Hematopoietic multipotent progenitor cell treated with erythropoietin and hydrocortisone succinate and interleukin-3 and kit ligand, for 17 days (in vitro differentiated cells): ENCODE results near the gene ABAT.
"Not testable (repeated sequence)": the region's sequence is repeated elsewhere in the genome, so short reads cannot be mapped to it uniquely, and the experiment has no call there.

Experiments used
- DNase-seq: peaks from one replicate; pipeline ENCODE4 v3.0.0-alpha.2; 2015; ENCODE audit warnings: low spot score

Gene ABAT

DNA sequence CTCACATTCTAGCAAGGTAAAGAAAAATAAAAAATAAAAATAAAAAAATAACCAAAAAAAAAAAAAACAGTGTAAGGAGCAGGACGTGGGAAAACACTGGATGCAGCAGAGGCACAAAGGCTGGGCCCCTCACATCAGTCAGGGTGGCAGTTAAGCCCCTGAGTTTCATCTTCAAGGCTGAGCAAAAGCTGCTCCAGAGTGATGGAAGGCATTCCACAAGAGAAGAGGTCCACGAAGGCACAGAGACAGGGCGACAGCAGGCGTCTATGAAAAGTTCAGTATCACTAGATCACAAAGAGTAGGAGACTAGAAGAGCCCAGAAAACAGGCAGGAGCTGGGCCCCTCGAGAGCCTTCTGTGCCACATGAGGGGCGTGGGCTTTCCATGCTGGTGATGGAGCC, 111.0 kb downstream of the ABAT start:
- no peak for DNase-seq

GRCh38 chr16:8786316-8786715, 111.9 kb downstream of the ABAT start:
- DNase-seq = not testable (repeated sequence)

DNA sequence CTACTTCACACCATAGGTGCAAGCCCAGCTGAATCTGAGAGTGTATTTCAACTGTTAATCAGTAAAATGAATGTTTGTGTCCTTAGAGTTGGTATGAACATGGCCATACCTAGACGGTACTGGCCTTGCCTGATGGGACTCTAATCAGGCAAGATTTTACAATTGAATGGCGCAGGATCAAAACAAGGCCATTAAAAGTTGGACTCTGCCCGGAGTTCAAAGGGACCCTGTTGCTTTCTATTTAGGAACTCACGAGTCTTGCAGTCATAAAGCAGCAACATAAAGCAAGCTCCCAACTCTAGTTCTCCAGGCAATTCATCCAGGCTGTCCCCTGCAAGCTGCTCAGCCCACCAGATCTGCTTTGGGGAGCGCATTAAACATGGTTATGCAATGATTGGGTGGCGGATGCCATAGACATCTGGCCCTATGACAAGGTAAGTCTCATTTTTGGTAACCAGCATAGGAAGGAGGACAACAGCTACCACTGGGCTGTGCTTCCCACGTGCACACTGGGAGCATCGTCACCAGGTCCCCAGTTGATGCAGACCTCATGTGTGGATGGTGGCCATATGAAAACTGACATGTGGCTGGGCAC, 114.3 kb downstream of the ABAT start:
- no peak for DNase-seq

DNA sequence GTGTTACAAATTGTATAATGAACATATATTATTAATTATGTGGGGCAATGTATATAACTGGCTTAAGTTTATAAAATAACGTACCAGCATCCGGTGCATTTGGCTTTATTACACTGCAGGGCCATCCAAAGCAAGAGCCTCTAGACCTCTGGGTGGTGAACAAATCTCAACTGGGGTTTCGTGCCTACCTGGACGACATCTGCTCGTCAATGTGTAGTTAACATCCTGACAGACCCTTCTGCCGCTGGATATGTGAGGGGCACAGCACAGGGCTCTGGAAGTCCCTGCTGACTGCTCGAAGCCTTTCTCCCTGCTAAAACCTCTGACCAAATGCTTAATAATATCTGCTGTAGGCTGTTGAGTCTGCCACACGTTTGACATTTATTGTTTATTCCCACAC, 120.7 kb downstream of the ABAT start:
- DNase-seq = no peak

- no peak for DNase-seq
Observed at GRCh38 chr16:8795818-8796217, 121.4 kb downstream of the ABAT start.

- DNase-seq = no peak
Observed at GRCh38 chr16:8796469-8797363, 122.3 kb downstream of the ABAT start.

DNA sequence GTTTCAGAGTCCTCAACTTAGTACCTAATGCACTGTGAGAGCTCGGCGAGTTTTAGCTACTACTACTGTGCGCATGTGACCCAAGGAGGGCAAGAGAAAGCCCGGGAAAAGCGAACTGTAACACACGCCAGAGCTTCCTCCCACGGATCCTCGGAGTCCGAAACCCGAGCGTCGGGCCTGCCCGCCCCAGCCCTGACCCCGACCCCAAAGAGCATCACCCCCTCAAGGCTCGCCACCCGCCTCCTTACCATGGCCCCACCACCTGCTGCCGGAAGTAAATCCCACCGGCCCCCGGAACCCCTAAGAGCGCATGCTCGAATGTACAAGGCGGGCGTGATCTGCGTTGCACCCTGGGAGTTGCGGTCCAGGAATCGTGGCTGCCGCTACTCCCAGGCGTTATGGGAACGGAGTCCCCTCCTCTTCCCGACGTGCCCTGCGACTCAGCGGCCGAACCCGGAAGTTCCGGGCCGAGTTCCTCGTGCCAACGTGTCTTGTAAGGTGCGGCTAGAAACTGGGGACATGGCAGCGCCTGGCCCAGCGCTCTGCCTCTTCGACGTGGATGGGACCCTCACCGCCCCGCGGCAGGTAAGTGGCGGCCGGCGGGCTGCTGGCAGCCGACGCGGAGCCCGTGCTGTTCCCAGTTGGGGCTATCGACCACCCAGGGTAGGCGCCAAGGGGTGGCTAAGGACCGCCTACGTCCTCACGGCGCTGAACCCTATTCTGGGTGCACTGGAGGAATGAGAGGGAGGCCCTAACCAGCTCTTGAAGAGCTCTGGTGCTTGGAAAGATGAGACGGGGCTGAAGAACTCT, 123.2 kb downstream of the ABAT start, which contains the start of the genes PMM2 and TMEM186:
TSS of gene PMM2 (plus strand) at position 476 of the 810 bp plus-strand sequence. CDS start at position 520, 44 bp downstream.
TSS of gene TMEM186 (minus strand) at position 276 of the 810 bp plus-strand sequence. CDS start at position 251, 25 bp downstream.
- peak; percentile 92 for DNase-seq

GRCh38 chr16:8798174-8798527, 123.7 kb downstream of the ABAT start:
- DNase-seq = peak; percentile 83

DNA sequence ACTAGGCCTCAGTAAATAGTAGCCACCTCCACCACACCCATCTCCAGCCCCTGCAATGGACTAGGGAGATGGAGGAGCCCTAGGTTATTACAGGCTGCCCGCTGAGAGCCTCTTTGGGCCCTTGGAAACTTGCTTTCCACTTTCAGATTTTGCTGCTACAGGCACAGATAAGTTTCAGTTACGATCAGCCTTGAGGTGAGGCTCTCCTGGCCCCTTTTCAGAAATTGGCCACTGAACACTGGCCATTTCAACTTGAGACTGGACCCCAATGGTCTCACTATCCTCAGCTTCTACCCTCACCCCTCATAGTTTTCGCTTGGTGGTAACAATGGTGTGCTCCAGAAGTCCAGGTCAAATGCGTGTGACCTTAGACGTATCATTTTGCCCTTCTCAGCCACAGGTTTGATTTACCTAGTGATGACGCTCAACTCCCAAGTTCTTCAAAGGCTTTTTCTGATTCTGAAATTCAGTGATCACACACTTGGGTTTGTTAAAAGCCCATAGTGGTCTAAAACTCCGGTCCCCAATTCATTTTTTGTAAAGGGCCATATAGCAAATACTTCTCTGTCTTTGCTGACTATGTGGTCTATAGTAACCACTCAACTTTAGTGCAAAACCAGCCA, 124.2 kb downstream of the ABAT start:
- no peak for DNase-seq

GRCh38 chr16:8801701-8802100, 127.3 kb downstream of the ABAT start:
- no peak for DNase-seq

DNA sequence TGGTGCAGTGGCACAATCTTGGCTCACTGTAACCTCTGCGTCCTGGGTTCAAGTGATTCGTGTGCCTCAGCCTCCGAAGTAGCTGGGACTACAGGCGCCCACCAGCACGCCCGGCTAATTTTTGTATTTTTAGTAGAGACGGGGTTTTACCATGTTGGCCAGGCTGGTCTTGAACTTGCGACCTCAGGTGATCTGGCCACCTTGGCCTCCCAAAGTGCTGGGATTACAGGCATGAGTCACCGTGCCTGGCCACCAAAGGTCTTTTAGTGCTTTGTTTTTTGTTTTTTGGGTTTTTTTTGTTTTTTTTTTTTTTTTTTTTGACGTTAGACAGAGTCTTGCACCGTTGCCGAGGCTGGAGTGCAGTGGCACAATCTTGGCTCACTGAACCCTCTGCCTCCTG, 129.3 kb downstream of the ABAT start:
- not testable (repeated sequence) for DNase-seq

GRCh38 chr16:8804313-8804712, 129.9 kb downstream of the ABAT start:
- peak; percentile 48 for DNase-seq

DNA sequence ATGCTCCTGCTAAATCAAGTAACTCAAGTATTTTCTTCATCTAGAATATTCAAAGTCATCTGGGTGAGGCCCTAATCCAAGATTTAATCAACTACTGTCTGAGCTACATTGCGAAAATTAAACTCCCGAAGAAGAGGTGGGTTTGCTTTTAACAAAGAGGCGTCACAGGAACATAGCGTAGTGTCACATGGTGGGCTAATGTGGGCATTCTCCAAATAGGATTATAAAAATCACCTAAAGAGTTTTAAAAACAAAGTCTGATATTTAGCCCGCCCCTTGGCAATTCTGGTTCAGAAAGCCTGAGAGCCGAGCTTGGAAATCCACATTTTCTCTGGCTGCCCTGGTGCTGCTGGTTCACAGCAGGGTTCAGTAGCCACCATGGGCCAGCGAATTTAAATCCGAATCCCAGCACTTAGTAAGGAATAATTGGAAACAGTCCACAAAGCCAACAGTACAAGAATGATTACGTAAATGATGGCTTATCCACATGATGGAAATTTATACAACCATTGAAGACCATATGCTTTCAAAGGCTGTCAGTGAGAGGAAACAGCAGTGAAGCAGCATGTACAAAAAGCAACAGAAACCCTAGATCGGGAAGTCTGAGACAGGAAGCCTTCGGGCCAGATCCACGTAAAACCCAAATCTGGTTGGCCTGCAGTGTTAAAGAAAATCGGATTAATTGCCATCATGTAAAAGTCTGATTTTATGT, 132.0 kb downstream of the ABAT start:
- DNase-seq = no peak

- no peak for DNase-seq
Observed at GRCh38 chr16:8807189-8807588, 132.8 kb downstream of the ABAT start.

DNA sequence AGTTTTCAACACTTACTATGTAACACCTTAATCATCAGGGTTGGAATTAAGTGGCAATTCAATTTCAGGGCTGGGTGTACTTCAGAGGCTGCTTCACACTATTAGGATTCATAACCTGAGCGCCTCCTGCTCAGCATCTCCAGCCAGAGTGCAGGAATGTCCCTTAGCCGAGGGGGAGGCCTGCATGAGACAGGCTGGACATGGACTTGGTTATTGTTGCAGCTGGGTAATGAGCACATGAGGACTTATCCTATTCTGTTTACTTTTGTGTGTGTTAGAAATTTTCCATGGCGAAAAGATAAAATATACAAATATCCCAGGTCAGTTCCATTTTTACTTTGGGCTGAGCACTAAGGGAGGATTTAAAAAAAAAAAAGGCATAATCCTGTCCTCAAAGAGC, 133.6 kb downstream of the ABAT start:
- DNase-seq = no peak

GRCh38 chr16:8808613-8809353, 134.4 kb downstream of the ABAT start:
- DNase-seq = no peak

DNA sequence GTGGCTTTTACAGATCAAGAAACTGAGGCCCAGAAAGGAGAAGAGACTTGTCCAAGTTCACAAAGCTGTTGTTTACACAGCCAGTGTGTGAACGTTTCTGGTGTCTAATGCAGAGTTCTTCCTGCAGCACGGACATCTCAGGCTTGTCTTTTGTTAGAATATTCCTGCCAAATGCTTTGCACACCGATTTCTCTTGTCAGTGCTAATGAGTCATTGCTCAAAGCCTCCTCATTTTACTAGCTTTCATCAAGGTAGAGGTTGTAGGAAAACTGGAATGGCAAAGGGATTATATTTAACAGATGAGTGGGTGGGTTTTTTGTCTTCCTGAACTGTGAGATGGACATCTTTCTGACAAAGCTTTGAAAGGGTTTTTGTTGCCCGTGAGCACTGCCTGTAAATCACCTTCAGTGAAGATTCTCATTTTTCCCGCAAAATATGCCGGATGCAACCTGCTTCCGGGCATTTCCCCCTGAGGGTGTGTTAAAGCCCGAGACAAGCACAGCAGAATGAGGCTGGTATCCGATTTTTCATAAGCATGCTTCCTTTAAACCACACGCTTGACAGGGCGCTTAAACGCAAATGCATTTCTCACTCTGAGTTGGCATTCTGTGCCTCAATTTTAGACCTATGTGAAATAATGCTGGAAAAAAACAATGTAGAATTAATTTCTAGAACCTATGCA, 137.9 kb downstream of the ABAT start:
- no peak for DNase-seq

GRCh38 chr16:8814095-8814806, 139.8 kb downstream of the ABAT start:
- no peak for DNase-seq

DNA sequence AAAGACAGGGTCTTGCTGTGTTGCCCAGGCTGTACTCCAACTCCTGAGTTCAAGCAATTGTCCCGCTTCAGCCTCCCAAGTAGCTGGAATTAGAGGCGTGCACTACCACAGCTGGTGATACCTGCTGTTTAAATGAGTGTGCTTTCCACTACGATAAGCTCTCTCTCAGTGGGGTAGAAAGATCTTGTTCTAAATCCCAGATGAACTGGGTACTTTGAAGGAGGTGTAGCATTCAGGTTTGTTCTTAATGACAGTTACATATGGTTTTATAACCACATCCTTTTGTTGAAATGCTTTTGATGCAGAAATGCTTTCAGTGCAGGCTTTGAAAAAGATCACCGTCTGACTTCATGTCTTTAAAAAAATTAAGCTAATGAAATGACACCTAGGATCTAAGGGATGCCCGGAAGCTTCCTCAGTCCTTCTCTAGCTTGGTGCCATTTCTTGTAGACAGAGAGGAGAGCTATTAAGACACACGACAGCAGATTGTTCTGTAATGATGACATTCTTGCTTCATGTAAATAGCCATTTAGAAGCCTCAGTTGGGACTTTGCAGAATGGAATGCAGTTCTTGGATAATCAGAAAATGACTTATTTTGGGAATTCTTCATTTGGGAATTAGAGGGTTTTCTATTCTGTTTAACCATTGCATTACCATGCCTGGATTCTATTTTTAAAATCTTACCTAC, 142.7 kb downstream of the ABAT start:
- no peak for DNase-seq
